ENCODE data around the gene NCOA6.

DNA sequence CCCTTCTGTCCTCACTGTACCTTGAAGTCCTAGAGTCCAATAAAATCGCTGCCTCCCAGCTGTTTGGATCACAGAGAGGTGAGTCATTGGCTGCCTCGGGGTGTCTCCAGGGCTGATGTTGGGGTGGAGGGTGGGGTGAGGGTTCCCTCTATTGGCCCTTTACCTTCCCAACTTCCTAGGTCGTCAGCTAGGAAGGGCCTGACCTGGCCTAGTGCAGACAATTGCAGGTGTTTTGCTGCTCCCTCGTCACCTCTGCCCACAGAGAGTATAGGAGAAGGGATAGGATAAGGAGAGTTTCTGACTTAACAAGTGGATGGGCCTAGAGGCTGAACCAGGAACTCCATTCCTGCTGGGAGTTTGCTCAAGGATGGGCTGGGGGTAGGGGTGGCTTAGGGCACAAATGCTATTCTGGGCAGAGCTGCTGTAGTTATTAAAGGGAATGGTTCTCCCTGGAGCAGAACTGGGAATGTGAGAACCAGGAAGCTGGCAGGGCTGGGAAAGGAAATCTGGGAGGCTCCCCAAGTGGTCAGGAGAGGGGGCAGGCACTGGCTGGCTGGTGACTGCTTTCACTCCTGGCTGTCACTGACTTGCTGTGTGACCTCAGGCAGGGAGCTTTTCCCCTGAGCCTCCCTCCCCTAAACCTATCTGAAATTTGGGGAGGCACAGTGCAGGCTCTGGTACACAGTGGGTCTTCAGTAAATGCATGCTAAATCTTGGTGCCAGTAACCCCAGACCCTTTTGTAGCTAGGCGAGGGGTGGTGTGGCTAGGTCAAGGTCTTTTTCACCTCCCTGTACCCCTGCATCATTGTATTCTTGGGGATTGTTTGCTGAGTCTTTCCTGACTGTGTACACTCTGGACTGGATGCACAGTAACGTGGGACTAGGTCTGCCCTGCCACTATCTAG lies 119.8 kb downstream of the NCOA6 start:
- TF ChIP-seq, protein P1, sequence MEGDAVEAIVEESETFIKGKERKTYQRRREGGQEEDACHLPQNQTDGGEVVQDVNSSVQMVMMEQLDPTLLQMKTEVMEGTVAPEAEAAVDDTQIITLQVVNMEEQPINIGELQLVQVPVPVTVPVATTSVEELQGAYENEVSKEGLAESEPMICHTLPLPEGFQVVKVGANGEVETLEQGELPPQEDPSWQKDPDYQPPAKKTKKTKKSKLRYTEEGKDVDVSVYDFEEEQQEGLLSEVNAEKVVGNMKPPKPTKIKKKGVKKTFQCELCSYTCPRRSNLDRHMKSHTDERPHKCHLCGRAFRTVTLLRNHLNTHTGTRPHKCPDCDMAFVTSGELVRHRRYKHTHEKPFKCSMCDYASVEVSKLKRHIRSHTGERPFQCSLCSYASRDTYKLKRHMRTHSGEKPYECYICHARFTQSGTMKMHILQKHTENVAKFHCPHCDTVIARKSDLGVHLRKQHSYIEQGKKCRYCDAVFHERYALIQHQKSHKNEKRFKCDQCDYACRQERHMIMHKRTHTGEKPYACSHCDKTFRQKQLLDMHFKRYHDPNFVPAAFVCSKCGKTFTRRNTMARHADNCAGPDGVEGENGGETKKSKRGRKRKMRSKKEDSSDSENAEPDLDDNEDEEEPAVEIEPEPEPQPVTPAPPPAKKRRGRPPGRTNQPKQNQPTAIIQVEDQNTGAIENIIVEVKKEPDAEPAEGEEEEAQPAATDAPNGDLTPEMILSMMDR (conservative IDR thresholded peaks at IDR 0.05 in 1 of 2, IDR thresholded peaks at IDR 0.05 in 1 of 2; ENCODE audit: low read depth in 1 of 2, low read length in 2 of 2): peak; percentile 7 to 13
- TF ChIP-seq EZH2 (IDR thresholded peaks at IDR 0.05; ENCODE audit: low read length, missing control alignments): no peak
